Neural cell (in vitro differentiated cells): ENCODE data around the gene TENM3. TPM values are rescaled to one million over a fixed set of nuclear protein-coding genes. Genes with fewer than 3 reads are reported as not detected.

Experiments used
- H2AFZ ChIP-seq: fragments of 200-600, 300-800 bp; sonication (generic), shearing (Covaris generic); 2 replicates; pipeline ENCODE4 v1.6.0; 2014; ENCODE audit warnings: low read depth, mild to moderate bottlenecking, antibody characterized with exemption, low read length, moderate library complexity
- H3F3A ChIP-seq: fragments of 200-600 bp; shearing (Covaris generic); 2 replicates; pipeline ENCODE4 v1.6.1; 2016; ENCODE audit warnings: mild to moderate bottlenecking, moderate library complexity, mixed read lengths, antibody characterized with exemption, low read length; ENCODE audit not compliant: insufficient read depth, poor library complexity, severe bottlenecking
- H3K27ac ChIP-seq: fragments of 200-600, 300-800 bp; sonication (generic), shearing (Covaris generic); 2 replicates; pipeline ENCODE4 v1.5.1; 2014; ENCODE audit warnings: mild to moderate bottlenecking, low read length, moderate library complexity
- H3K27me3 ChIP-seq: fragments of 300-800, 200-600 bp; sonication (generic), shearing (Covaris generic); 2 replicates; pipeline ENCODE4 v1.6.0; 2014; ENCODE audit warnings: mild to moderate bottlenecking, low read depth, low read length, moderate library complexity; ENCODE audit not compliant: insufficient read depth
- H3K36me3 ChIP-seq: fragments of 300-800, 200-600 bp; sonication (generic), shearing (Covaris generic); 2 replicates; pipeline ENCODE4 v1.5.1; 2014; ENCODE audit warnings: mild to moderate bottlenecking, antibody characterized with exemption, low read length, moderate library complexity; ENCODE audit not compliant: insufficient read depth
- H3K4me2 ChIP-seq: fragments of 300-800, 200-600 bp; sonication (generic), shearing (Covaris generic); 2 replicates; pipeline ENCODE4 v1.6.0; 2014; ENCODE audit warnings: mild to moderate bottlenecking, low read length
- H3K4me3 ChIP-seq: fragments of 300-800, 200-600 bp; sonication (generic), shearing (Covaris generic); 2 replicates; pipeline ENCODE4 v1.5.1; 2014; ENCODE audit warnings: mild to moderate bottlenecking, low read length, moderate library complexity
- H3K79me2 ChIP-seq: fragments of 200-600 bp; shearing (Covaris generic); replicated peaks from 2 replicates; pipeline ENCODE4 v1.6.0; 2014; ENCODE audit warnings: mild to moderate bottlenecking, low read length, moderate library complexity; ENCODE audit not compliant: insufficient read depth
- H3K9ac ChIP-seq: fragments of 300-800, 200-600 bp; sonication (generic), shearing (Covaris generic); 2 replicates; pipeline ENCODE4 v1.6.1; 2016; ENCODE audit warnings: mild to moderate bottlenecking, low read length, mixed read lengths
- H3K9me2 ChIP-seq: fragments of 200-600 bp; shearing (Covaris generic); 2 replicates; pipeline ENCODE4 v1.6.1; 2016; ENCODE audit warnings: mild to moderate bottlenecking, low read length, mixed read lengths; ENCODE audit not compliant: insufficient read depth
- H3K9me3 ChIP-seq: fragments of 200-600, 300-800 bp; sonication (generic), shearing (Covaris generic); 2 replicates; pipeline ENCODE4 v1.6.1; 2016; ENCODE audit warnings: mild to moderate bottlenecking, mixed run types, low read length, moderate library complexity, mixed read lengths
- H4K20me1 ChIP-seq: fragments of 200-600 bp; shearing (Covaris generic); 2 replicates; pipeline ENCODE4 v1.6.1; 2016; ENCODE audit warnings: mild to moderate bottlenecking, mixed run types; ENCODE audit not compliant: insufficient read depth
- EP300 ChIP-seq: fragments of 450-650 bp; conservative IDR thresholded peaks from 2 replicates; pipeline ENCODE4 v1.6.1; 2014; ENCODE audit warnings: antibody characterized with exemption, mild to moderate bottlenecking, moderate library complexity; ENCODE audit not compliant: poor library complexity, severe bottlenecking
- EZH2 ChIP-seq: fragments of 200-600, 300-800 bp; shearing (Covaris generic), sonication (generic); IDR thresholded peaks from 2 replicates; pipeline ENCODE4 v1.6.1; 2014; ENCODE audit warnings: antibody characterized with exemption, low read length, borderline replicate concordance, mild to moderate bottlenecking; ENCODE audit not compliant: insufficient read depth, poor library complexity, severe bottlenecking
- MXI1 ChIP-seq: fragments of 450-650 bp; conservative IDR thresholded peaks from 2 replicates; pipeline ENCODE4 v1.6.1; 2014; ENCODE audit warnings: antibody characterized with exemption, mild to moderate bottlenecking; ENCODE audit not compliant: poor library complexity, severe bottlenecking
- POLR2AphosphoS5 ChIP-seq: IDR thresholded peaks from 2 replicates; pipeline ENCODE4 v1.6.1; 2012
- RAD21 ChIP-seq: fragments of 450-650 bp; conservative IDR thresholded peaks from 2 replicates; pipeline ENCODE4 v1.6.1; 2014; ENCODE audit warnings: antibody characterized with exemption, mild to moderate bottlenecking, moderate library complexity
- SMC3 ChIP-seq: fragments of 450-650 bp; conservative IDR thresholded peaks from 2 replicates; pipeline ENCODE4 v1.6.1; 2014; ENCODE audit warnings: antibody characterized with exemption, mild to moderate bottlenecking, moderate library complexity; ENCODE audit not compliant: poor library complexity
- TAF1 ChIP-seq: IDR thresholded peaks from 2 replicates; pipeline ENCODE4 v1.6.1; 2012; ENCODE audit warnings: low read depth
- polyA plus RNA-seq: library from polyadenylated mRNA; depleted of rRNA; stranded (reverse); fragments of >200 nt; gene quantifications from 2 replicates; pipeline ENCODE4 v1.2.3, GENCODE V29; 2014
- TF ChIP-seq, protein P1 (sequence below): IDR thresholded peaks from 2 replicates; pipeline ENCODE4 v1.6.1; 2012; ENCODE audit warnings: borderline replicate concordance
- TF ChIP-seq, protein P2 (sequence below): fragments of 450-650 bp; IDR thresholded peaks from 2 replicates; pipeline ENCODE4 v1.5.1; 2014; ENCODE audit warnings: antibody characterized with exemption, mild to moderate bottlenecking, moderate library complexity; ENCODE audit not compliant: poor library complexity, severe bottlenecking

The TENM3 gene
- polyA plus RNA-seq, 1 donor from 2014 or later: 7.3 TPM

DNA sequence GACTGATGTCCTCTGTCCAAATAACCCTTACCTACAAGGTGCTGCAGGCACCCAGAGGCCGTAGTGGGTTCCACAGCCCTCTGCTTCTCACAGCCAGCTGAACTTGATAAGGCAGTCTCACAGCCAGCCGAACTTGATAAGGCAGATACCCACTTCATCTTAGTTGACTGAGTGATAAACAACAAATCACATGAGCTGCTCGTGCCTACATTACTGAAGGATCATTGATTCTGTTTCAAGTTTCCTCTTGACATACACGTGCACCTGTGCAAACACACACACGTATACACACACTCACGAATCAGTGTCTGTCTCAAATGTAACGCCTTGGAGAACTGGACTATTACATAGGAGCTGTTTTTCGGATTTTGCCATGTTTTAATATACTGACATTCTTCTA is 397.7 kb downstream of the TENM3 start:
- TF ChIP-seq MXI1 (no peak), EZH2 (no peak), TAF1 (no peak), SMC3 (no peak), EP300 (no peak), POLR2AphosphoS5 (no peak), RAD21 (no peak)
- TF ChIP-seq, protein P1, sequence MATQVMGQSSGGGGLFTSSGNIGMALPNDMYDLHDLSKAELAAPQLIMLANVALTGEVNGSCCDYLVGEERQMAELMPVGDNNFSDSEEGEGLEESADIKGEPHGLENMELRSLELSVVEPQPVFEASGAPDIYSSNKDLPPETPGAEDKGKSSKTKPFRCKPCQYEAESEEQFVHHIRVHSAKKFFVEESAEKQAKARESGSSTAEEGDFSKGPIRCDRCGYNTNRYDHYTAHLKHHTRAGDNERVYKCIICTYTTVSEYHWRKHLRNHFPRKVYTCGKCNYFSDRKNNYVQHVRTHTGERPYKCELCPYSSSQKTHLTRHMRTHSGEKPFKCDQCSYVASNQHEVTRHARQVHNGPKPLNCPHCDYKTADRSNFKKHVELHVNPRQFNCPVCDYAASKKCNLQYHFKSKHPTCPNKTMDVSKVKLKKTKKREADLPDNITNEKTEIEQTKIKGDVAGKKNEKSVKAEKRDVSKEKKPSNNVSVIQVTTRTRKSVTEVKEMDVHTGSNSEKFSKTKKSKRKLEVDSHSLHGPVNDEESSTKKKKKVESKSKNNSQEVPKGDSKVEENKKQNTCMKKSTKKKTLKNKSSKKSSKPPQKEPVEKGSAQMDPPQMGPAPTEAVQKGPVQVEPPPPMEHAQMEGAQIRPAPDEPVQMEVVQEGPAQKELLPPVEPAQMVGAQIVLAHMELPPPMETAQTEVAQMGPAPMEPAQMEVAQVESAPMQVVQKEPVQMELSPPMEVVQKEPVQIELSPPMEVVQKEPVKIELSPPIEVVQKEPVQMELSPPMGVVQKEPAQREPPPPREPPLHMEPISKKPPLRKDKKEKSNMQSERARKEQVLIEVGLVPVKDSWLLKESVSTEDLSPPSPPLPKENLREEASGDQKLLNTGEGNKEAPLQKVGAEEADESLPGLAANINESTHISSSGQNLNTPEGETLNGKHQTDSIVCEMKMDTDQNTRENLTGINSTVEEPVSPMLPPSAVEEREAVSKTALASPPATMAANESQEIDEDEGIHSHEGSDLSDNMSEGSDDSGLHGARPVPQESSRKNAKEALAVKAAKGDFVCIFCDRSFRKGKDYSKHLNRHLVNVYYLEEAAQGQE: no peak
- TF ChIP-seq, protein P2, sequence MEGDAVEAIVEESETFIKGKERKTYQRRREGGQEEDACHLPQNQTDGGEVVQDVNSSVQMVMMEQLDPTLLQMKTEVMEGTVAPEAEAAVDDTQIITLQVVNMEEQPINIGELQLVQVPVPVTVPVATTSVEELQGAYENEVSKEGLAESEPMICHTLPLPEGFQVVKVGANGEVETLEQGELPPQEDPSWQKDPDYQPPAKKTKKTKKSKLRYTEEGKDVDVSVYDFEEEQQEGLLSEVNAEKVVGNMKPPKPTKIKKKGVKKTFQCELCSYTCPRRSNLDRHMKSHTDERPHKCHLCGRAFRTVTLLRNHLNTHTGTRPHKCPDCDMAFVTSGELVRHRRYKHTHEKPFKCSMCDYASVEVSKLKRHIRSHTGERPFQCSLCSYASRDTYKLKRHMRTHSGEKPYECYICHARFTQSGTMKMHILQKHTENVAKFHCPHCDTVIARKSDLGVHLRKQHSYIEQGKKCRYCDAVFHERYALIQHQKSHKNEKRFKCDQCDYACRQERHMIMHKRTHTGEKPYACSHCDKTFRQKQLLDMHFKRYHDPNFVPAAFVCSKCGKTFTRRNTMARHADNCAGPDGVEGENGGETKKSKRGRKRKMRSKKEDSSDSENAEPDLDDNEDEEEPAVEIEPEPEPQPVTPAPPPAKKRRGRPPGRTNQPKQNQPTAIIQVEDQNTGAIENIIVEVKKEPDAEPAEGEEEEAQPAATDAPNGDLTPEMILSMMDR: no peak
- no peaks in the 10 kb centered on the region for H3K9me2 ChIP-seq
- H3K36me3 ChIP-seq: no peaks in the 10 kb centered on the region
- no peaks in the 10 kb centered on the region for H3K9me3 ChIP-seq
- no peaks in the 10 kb centered on the region for H4K20me1 ChIP-seq
- H3K4me3 ChIP-seq: no peak overlapping the region
- no peaks in the 10 kb centered on the region for H3K79me2 ChIP-seq
- H3K4me2 ChIP-seq: no peak overlapping the region
- no peak overlapping the region for H3K27ac ChIP-seq
- H2AFZ ChIP-seq: no peak overlapping the region
- no peaks in the 10 kb centered on the region for H3K27me3 ChIP-seq
- H3F3A ChIP-seq: no peaks in the 10 kb centered on the region
- no peak overlapping the region for H3K9ac ChIP-seq

DNA sequence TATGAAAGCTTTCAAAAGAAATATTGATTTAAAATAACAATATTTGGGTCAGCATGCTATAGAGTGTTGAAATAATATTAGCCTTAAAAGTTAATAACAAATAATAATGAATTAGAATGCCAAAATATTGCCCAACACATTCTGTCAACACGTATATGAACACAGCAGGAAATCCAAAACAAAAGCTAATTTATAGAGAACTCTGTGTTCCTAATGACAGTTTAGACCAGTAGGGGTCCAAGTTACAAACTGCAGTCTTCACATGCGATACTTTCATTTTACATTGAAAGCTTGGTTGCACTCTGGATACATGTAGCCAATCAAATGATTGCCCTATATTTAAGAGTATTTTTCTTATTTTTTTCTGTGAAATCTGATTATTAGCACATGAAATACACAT is 399.6 kb downstream of the TENM3 start:
- H4K20me1 ChIP-seq: no peaks in the 10 kb centered on the region
- peaks cover 3% of the 10 kb centered on the region for H3K9me3 ChIP-seq
- H3K9me2 ChIP-seq: no peaks in the 10 kb centered on the region
- no peaks in the 10 kb centered on the region for H3K36me3 ChIP-seq
- no peaks in the 10 kb centered on the region for H3F3A ChIP-seq
- no peak overlapping the region for H3K4me2 ChIP-seq
- no peak overlapping the region for H2AFZ ChIP-seq
- TF ChIP-seq SMC3 (no peak), EP300 (no peak), RAD21 (no peak), MXI1 (no peak), TAF1 (no peak), POLR2AphosphoS5 (no peak), EZH2 (no peak)
- TF ChIP-seq, protein P1: no peak
- TF ChIP-seq, protein P2: no peak
- no peak overlapping the region for H3K4me3 ChIP-seq
- no peaks in the 10 kb centered on the region for H3K79me2 ChIP-seq
- H3K27me3 ChIP-seq: no peaks in the 10 kb centered on the region
- no peak overlapping the region for H3K27ac ChIP-seq
- H3K9ac ChIP-seq: no peak overlapping the region
